Ureter (tissue), 1 donor: ENCODE measurements around the gene C4orf33. TPM values are rescaled to one million over a fixed set of nuclear protein-coding genes. Genes with fewer than 3 reads are reported as not detected.

ENCODE experiments used
- DNase-seq: peaks from one replicate; pipeline ENCODE4 v3.0.0-alpha.2; 2020; ENCODE audit warnings: low spot score
- total RNA-seq: library from RNA; stranded (reverse); gene quantifications from one replicate; pipeline ENCODE4 v1.2.4, GENCODE V29; 2023
- donor health status: DM: yes; HTN: yes; CAD: no.

The C4orf33 gene
- total RNA-seq, 1 donor from 2014 or later: 16.5 TPM

DNA sequence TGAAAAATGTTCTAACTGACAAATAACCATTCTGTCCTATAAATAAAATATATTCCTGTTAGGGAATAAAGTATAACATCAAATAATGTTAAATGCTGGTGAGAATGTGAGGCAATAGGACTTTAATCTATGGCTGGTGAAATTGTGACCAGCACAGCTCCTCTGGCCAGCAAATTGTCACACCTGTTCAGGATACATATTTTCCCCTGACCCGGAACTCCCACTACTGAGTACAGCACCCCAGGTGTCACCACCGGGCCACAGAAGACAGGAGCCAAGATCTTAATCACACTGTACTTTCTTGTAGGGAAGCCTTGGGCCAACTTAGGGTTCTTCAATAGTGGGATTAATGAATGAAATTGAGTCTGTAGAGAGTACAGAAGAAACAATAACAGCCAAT lies 33.2 kb downstream of the C4orf33 start:
- no peak for DNase-seq

DNA sequence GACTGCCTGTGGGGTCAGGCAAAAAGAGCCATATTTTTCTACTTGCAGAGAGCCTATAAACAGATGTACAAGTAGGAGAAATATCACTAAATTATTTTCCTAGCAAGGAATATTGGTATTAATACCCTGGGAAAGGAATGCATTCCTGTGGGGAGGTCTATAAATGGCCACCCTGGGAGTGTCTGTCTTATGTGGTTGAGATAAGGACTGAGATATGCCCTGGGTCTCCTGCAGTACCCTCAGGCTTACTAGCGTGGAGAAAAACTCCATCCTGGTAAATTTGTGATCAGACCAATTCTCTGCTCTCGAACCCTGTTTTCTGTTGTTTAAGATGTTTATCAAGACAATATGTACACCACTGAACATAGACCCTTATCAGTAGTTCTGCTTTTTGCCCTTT lies 35.4 kb downstream of the C4orf33 start:
- DNase-seq: no peak

DNA sequence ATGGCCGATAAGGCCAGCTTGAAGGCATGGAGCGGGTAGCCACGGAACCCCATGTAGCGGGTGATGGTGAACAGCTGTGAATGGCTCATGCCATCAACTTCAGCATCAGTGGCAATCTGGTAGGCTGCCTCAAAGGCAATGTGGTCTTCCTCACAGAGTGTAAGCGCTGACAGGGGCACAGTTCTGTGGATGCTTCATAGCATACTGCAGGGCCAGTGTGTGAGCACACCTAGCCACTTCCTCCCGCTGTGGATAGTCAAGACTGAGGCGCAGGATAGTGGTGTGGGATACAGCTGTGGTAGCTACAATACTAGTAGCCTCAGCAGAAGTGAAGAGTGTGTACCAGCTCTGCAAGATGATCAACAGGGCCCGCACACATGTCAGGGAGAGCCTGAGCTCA lies 40.5 kb downstream of the C4orf33 start:
- no peak for DNase-seq

DNA sequence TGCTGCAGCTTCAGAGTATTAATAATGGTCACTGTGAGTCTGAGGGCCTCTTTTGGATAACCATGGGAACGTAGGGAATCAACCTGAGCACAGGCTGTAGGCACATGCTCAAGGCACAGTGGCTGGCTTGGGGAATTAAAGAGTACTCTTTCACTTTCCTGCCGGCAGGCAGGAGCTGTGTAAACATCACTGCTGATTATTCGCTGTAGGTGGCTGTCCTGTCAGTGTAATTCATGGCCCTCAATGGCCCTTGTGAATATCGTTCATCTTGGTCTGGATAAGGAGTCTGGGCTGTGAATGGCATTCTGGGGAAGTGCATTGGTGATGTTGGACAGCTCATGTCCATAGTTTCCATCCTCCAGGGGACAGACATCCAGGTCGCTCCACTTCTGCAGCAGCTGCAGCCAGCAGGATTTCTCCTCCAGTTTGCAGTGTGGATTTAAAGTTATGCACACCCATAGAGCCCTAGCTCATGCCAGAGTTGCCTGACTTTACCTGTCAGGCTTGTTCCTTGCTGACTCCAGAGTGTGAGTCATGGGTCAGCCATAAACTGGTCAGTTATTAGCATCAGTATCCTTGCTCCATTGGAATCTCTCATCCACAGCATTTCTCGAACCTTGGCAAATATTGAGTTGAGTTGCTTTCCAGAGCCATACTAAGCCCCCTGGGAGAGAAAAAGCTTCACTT lies 43.0 kb downstream of the C4orf33 start:
- DNase-seq: no peak

DNA sequence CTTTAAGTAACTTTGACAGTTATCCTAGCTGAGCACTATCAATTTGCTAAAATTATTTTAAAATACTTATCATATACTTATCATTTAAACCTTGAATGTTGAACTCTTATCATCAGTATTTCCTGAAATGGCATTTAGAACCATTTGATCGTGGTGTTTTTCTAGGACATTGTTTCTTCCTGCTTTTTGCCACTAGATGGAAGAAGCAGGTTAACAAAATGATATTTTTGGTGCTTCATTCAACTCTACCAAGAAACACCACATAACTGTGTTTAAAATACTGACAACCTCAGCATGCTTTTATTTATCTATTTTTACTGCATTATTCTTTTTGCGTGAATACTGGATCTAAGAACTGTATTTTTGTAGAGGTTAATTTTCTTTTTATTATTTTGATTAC lies 44.6 kb downstream of the C4orf33 start:
- DNase-seq: no peak

DNA sequence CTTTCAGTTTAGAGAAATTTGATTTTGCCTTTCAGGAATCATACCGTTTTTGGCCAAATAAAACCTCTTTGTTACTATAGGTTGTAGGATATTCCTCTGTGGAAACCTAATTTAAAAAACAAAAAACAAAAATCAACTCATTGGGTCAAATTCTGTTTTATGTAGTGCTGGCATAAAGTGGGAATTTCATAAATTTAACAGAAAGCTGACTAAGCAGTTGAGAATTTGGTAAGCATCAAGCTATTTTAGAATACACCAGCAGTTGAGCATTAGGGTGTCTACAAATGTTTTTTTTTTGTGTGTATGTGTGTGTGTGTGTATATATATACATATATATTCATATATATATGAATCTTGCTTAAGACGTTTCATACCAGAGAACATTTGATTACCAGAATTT lies 47.4 kb downstream of the C4orf33 start:
- no peak for DNase-seq

DNA sequence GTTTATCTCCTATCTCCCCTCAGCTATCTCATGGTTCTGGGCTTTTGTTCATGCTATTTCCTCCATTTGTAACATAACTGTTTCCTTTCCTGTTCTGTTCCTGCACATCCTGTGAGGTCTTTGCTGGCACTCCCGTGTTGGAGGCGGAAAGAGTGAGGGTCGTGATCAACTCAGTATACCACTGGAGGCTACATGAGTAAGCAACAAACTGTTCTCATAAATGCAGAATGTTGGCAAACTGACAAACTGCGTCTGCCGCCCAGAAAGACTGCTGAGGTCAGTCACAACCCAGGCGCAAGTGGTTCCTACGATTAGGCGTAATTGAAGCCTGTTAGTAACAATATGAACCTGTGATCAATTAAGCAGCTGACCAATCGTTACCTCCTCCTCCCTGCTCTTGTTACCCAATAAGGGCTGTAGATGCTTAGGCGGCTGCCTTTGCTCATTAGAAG lies 48.8 kb downstream of the C4orf33 start:
- no peak for DNase-seq

DNA sequence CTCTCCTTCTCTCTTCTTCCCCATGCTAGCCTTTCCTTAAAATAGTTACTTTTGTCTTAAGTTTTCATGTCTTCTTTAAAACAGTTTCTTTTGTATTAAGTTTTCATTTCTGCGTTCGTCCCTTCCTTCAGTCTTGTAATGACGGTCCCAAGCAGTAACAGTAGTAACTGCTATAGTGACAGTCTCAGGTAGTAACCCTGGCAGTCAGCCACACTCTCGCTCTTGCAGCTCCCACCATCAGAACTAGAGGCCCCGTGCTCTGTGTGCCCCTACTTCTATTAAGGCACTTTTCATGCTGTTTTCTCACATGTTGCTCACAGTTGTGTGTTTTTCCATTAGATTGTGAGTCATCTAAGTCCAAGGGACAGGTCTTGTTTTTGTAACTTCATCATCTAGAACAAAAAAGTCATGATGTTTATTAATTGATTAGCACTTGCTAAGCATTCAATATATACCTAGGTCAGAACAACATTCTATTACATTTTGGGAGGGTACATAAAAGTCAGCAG lies 49.3 kb downstream of the C4orf33 start:
- DNase-seq: no peak

DNA sequence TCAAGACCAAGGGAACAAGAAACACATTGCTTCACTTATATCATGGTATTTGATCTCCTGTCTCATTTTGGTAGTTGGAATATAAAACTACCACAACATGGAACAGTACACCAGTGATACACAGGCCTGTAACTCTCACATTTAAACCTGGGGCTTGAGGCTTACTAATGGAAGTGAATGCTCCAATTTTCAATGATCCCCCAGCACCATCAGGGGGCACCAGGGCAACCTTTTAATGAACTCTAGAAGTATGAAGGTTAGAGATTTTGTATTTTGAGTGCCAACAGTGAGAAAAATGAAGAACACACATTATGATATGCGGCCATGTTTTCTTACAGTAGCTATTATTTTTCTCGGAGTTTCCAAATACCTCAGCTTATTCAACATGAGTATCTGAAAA lies 50.7 kb downstream of the C4orf33 start:
- DNase-seq: no peak

DNA sequence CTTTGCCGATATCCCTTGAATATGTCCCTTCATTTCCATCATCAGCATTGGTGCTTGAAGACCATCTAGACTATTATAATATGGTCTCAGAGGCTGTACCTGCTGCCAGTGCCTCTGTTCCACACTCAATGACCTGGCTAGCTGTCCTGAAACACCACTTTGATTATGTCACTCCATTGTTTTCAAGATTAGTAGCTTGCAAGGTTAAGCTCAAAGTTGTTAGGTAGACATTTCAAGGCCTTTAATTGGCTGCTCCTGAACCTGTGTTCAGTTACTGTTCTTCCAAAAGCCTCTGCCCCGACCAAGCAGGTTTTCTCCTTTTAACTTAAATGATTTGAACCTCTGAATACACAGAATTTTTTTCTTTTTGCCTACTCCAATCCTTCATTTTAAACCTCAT lies 52.9 kb downstream of the C4orf33 start:
- no peak for DNase-seq

DNA sequence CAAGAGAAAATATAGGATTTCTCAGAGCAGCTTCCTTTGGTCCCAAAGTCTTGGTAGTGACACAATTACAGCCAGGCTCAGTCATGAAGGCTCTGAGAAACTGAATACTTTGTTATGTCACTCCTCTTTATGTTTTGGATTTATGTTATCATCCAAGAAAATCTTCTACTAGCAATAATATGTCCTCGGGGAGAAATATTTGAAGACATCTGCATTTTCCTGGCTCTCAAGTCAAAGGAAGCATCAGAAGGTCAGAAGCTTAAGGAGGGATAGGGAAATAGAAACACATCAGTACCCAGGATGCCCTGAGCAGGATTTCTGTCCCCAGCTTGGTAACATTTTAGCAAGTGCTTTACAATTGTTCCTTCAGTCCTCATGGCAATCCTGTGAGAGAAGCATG lies 54.0 kb downstream of the C4orf33 start:
- no peak for DNase-seq

DNA sequence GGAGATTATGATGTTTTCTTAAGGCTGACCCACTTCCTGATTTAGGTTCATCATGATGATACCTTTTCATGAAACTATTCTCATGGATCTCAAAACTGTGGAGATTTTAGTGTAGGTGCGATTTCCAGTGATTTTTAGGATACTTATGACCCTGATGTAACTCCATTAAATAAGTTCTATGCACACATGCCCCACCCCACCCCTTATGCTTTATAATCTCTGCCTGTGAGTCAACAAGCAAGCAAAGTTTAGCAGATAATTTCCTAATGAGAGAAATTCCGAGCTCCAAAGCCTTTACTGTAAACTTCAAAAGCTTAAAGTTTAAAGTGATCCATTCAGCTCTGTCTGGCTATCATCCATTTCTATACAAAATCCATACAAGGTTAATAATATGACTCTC lies 56.4 kb downstream of the C4orf33 start:
- no peak for DNase-seq

DNA sequence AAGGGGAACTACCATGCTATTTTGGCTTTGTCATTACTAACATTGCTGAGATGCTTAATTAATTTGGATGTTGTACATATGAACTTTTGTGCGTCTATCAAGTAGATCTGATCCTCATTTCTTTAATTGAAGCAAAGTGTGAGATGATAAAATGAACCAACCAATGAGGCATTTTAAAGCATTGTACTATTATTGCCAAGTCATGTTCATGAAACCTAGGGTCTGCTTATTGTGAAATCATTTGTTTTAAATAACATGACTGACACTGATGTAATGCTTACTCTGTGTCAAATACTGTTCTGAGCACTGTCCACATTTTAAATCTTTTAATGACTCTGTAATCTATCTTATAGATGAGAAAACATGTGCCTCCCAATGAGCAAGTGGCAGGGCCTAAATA lies 57.7 kb downstream of the C4orf33 start:
- DNase-seq: no peak

DNA sequence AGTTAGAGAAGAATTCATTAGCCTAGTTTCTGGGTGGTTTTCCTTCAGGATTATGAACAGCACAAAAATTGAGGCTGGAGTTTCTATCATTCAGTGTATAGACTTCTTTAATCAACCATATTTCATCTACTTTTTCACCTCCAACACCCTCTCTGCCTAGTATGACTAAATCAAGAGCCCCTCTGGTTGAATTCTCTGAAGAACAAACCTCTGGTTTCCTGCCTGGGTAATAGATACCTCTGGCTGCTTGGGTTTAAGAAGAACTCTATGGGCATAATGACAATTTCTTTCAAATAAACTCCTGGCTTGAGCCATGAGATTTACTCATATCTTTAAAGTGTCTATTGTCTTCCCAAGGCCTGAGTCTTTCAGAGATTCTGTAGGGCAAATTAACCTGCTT lies 66.5 kb downstream of the C4orf33 start:
- DNase-seq: no peak

DNA sequence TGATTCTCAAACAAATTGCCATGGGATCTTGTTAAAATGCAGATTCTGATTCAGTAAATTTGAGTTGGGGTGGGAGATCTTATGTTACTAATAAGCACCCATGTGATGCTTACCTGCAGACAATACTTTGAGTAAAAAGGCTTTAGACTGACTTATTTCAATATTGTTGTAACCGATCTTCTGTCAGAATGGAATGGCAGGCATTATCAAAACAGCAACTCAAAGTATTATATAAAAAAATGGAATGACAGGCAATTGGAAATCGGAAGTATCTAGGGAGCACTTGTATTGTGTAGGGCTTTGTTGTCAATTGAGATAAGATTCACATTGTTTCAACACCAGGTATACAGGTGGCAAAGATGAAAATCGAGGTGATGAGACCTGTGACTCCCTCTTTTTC lies 67.5 kb downstream of the C4orf33 start:
- no peak for DNase-seq

DNA sequence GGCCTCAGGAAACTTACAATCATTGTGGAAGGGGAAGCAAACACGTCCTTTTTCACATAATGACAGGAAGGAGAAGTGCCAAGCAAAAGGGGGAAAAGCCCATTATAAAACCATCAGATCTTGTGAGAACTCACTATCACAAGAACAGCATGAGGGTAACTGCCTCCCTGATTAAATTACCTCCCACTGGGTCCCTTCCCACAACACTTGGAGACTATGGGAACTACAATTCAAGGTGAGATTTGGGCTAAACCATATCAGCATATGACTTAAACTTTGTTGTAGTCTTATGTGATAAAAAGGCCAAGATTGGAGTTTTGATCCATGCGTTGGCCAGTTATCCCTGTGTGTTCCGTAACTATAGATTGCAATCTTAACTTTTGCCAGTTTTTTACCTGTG lies 68.3 kb downstream of the C4orf33 start:
- no peak for DNase-seq

Other genes with a start within 250 kb of the C4orf33 start
- 21.7 TPM for gene SCLT1, start 2.6 kb upstream of the C4orf33 start, total RNA-seq